Neural cell (in vitro differentiated cells): ENCODE data around the gene GATM. TPM values are rescaled to one million over a fixed set of nuclear protein-coding genes. Genes with fewer than 3 reads are reported as not detected.

Experiments used
- H2AFZ ChIP-seq: fragments of 200-600, 300-800 bp; sonication (generic), shearing (Covaris generic); 2 replicates; pipeline ENCODE4 v1.6.0; 2014; ENCODE audit warnings: low read depth, mild to moderate bottlenecking, antibody characterized with exemption, low read length, moderate library complexity
- H3F3A ChIP-seq: fragments of 200-600 bp; shearing (Covaris generic); 2 replicates; pipeline ENCODE4 v1.6.1; 2016; ENCODE audit warnings: mild to moderate bottlenecking, moderate library complexity, mixed read lengths, antibody characterized with exemption, low read length; ENCODE audit not compliant: insufficient read depth, poor library complexity, severe bottlenecking
- H3K27ac ChIP-seq: fragments of 200-600, 300-800 bp; sonication (generic), shearing (Covaris generic); 2 replicates; pipeline ENCODE4 v1.5.1; 2014; ENCODE audit warnings: mild to moderate bottlenecking, low read length, moderate library complexity
- H3K27me3 ChIP-seq: fragments of 300-800, 200-600 bp; sonication (generic), shearing (Covaris generic); 2 replicates; pipeline ENCODE4 v1.6.0; 2014; ENCODE audit warnings: mild to moderate bottlenecking, low read depth, low read length, moderate library complexity; ENCODE audit not compliant: insufficient read depth
- H3K36me3 ChIP-seq: fragments of 300-800, 200-600 bp; sonication (generic), shearing (Covaris generic); 2 replicates; pipeline ENCODE4 v1.5.1; 2014; ENCODE audit warnings: mild to moderate bottlenecking, antibody characterized with exemption, low read length, moderate library complexity; ENCODE audit not compliant: insufficient read depth
- H3K4me2 ChIP-seq: fragments of 300-800, 200-600 bp; sonication (generic), shearing (Covaris generic); 2 replicates; pipeline ENCODE4 v1.6.0; 2014; ENCODE audit warnings: mild to moderate bottlenecking, low read length
- H3K4me3 ChIP-seq: fragments of 300-800, 200-600 bp; sonication (generic), shearing (Covaris generic); 2 replicates; pipeline ENCODE4 v1.5.1; 2014; ENCODE audit warnings: mild to moderate bottlenecking, low read length, moderate library complexity
- H3K79me2 ChIP-seq: fragments of 200-600 bp; shearing (Covaris generic); replicated peaks from 2 replicates; pipeline ENCODE4 v1.6.0; 2014; ENCODE audit warnings: mild to moderate bottlenecking, low read length, moderate library complexity; ENCODE audit not compliant: insufficient read depth
- H3K9ac ChIP-seq: fragments of 300-800, 200-600 bp; sonication (generic), shearing (Covaris generic); 2 replicates; pipeline ENCODE4 v1.6.1; 2016; ENCODE audit warnings: mild to moderate bottlenecking, low read length, mixed read lengths
- H3K9me2 ChIP-seq: fragments of 200-600 bp; shearing (Covaris generic); 2 replicates; pipeline ENCODE4 v1.6.1; 2016; ENCODE audit warnings: mild to moderate bottlenecking, low read length, mixed read lengths; ENCODE audit not compliant: insufficient read depth
- H3K9me3 ChIP-seq: fragments of 200-600, 300-800 bp; sonication (generic), shearing (Covaris generic); 2 replicates; pipeline ENCODE4 v1.6.1; 2016; ENCODE audit warnings: mild to moderate bottlenecking, mixed run types, low read length, moderate library complexity, mixed read lengths
- H4K20me1 ChIP-seq: fragments of 200-600 bp; shearing (Covaris generic); 2 replicates; pipeline ENCODE4 v1.6.1; 2016; ENCODE audit warnings: mild to moderate bottlenecking, mixed run types; ENCODE audit not compliant: insufficient read depth
- CTCF ChIP-seq: fragments of 450-650 bp; IDR thresholded peaks from 2 replicates; pipeline ENCODE4 v1.5.1; 2014; ENCODE audit warnings: antibody characterized with exemption, mild to moderate bottlenecking, moderate library complexity; ENCODE audit not compliant: poor library complexity, severe bottlenecking
- EP300 ChIP-seq: fragments of 450-650 bp; conservative IDR thresholded peaks from 2 replicates; pipeline ENCODE4 v1.6.1; 2014; ENCODE audit warnings: antibody characterized with exemption, mild to moderate bottlenecking, moderate library complexity; ENCODE audit not compliant: poor library complexity, severe bottlenecking
- EZH2 ChIP-seq: fragments of 200-600, 300-800 bp; shearing (Covaris generic), sonication (generic); IDR thresholded peaks from 2 replicates; pipeline ENCODE4 v1.6.1; 2014; ENCODE audit warnings: antibody characterized with exemption, low read length, borderline replicate concordance, mild to moderate bottlenecking; ENCODE audit not compliant: insufficient read depth, poor library complexity, severe bottlenecking
- MXI1 ChIP-seq: fragments of 450-650 bp; conservative IDR thresholded peaks from 2 replicates; pipeline ENCODE4 v1.6.1; 2014; ENCODE audit warnings: antibody characterized with exemption, mild to moderate bottlenecking; ENCODE audit not compliant: poor library complexity, severe bottlenecking
- POLR2AphosphoS5 ChIP-seq: IDR thresholded peaks from 2 replicates; pipeline ENCODE4 v1.6.1; 2012
- RAD21 ChIP-seq: fragments of 450-650 bp; conservative IDR thresholded peaks from 2 replicates; pipeline ENCODE4 v1.6.1; 2014; ENCODE audit warnings: antibody characterized with exemption, mild to moderate bottlenecking, moderate library complexity
- REST ChIP-seq: IDR thresholded peaks from 2 replicates; pipeline ENCODE4 v1.6.1; 2012; ENCODE audit warnings: borderline replicate concordance
- SMC3 ChIP-seq: fragments of 450-650 bp; conservative IDR thresholded peaks from 2 replicates; pipeline ENCODE4 v1.6.1; 2014; ENCODE audit warnings: antibody characterized with exemption, mild to moderate bottlenecking, moderate library complexity; ENCODE audit not compliant: poor library complexity
- TAF1 ChIP-seq: IDR thresholded peaks from 2 replicates; pipeline ENCODE4 v1.6.1; 2012; ENCODE audit warnings: low read depth
- polyA plus RNA-seq: library from polyadenylated mRNA; depleted of rRNA; stranded (reverse); fragments of >200 nt; gene quantifications from 2 replicates; pipeline ENCODE4 v1.2.3, GENCODE V29; 2014

GATM gene
- polyA plus RNA-seq, 1 donor from 2014 or later, result 13.3 TPM

GRCh38 chr15:45409596-45409995 lies 31.3 kb upstream of the GATM start:
- TF ChIP-seq POLR2AphosphoS5, result no peak
- TF ChIP-seq RAD21, result no peak
- TF ChIP-seq CTCF, result no peak
- TF ChIP-seq EP300, result no peak
- TF ChIP-seq REST, result no peak
- no peak for TF ChIP-seq EZH2
- no peak for TF ChIP-seq MXI1
- TF ChIP-seq SMC3, result no peak
- TF ChIP-seq TAF1, result no peak
- H3F3A ChIP-seq, result no peaks in the 10 kb centered on the region
- no peaks in the 10 kb centered on the region for H3K9me3 ChIP-seq
- no peaks in the 10 kb centered on the region for H3K27me3 ChIP-seq
- peaks cover 6% of the 10 kb centered on the region for H3K36me3 ChIP-seq
- H3K4me3 ChIP-seq, result no peak overlapping the region
- H2AFZ ChIP-seq, result no peak overlapping the region
- H3K79me2 ChIP-seq, result peaks cover 4% of the 10 kb centered on the region
- H3K9ac ChIP-seq, result no peak overlapping the region
- no peaks in the 10 kb centered on the region for H3K9me2 ChIP-seq
- H4K20me1 ChIP-seq, result no peaks in the 10 kb centered on the region
- no peak overlapping the region for H3K4me2 ChIP-seq
- H3K27ac ChIP-seq, result no peak overlapping the region

GRCh38 chr15:45407786-45408185 lies 29.4 kb upstream of the GATM start:
- Histone ChIP-seq H3K36me3 (peaks cover 6% of the 10 kb centered on the region), H3K9me2 (no peaks in the 10 kb centered on the region), H4K20me1 (no peaks in the 10 kb centered on the region), H2AFZ (no peak overlapping the region), H3K27ac (no peak overlapping the region), H3K79me2 (peaks cover 19% of the 10 kb centered on the region), H3K9me3 (no peaks in the 10 kb centered on the region), H3K4me2 (no peak overlapping the region), H3K9ac (no peak overlapping the region), H3F3A (no peaks in the 10 kb centered on the region), H3K4me3 (no peak overlapping the region), H3K27me3 (no peaks in the 10 kb centered on the region)
- TF ChIP-seq TAF1, result no peak
